Neural progenitor cell (in vitro differentiated cells): Measurements from ENCODE around the gene MVK. TPM values are rescaled to one million over a fixed set of nuclear protein-coding genes. Genes with fewer than 3 reads are reported as not detected.

Source experiments
- DNase-seq: peaks from one replicate; pipeline ENCODE4 v3.0.0-alpha.2; 2016; ENCODE audit warnings: low spot score
- H2AFZ ChIP-seq: fragments of 200-600 bp; sonication (generic); replicated peaks from 2 replicates; pipeline ENCODE4 v1.6.1; 2016; ENCODE audit warnings: antibody characterized with exemption
- H3F3A ChIP-seq: fragments of 200-600 bp; sonication (generic); 2 replicates; pipeline ENCODE4 v1.6.1; 2016; ENCODE audit warnings: antibody characterized with exemption, low read depth
- H3K27ac ChIP-seq: fragments of 200-600 bp; sonication (generic); 2 replicates; pipeline ENCODE4 v1.5.1; 2016; ENCODE audit warnings: mild to moderate bottlenecking
- H3K27me3 ChIP-seq: fragments of 200-600 bp; sonication (generic); 2 replicates; pipeline ENCODE4 v1.6.1; 2016; ENCODE audit warnings: mild to moderate bottlenecking, moderate library complexity
- H3K36me3 ChIP-seq: fragments of 200-600 bp; sonication (generic); 2 replicates; pipeline ENCODE4 v1.5.1; 2016
- H3K4me1 ChIP-seq: fragments of 200-600 bp; sonication (generic); 2 replicates; pipeline ENCODE4 v1.6.1; 2016; ENCODE audit warnings: mixed run types
- H3K4me2 ChIP-seq: fragments of 200-600 bp; sonication (generic); 2 replicates; pipeline ENCODE4 v1.6.1; 2016
- H3K4me3 ChIP-seq: fragments of 200-600 bp; sonication (generic); 2 replicates; pipeline ENCODE4 v1.5.1; 2016
- H3K79me2 ChIP-seq: fragments of 200-600 bp; sonication (generic); 2 replicates; pipeline ENCODE4 v1.6.1; 2016; ENCODE audit warnings: low read depth
- H3K9ac ChIP-seq: fragments of 200-600 bp; sonication (generic); 2 replicates; pipeline ENCODE4 v1.6.1; 2016
- H3K9me3 ChIP-seq: fragments of 200-600 bp; sonication (generic); 2 replicates; pipeline ENCODE4 v1.5.1; 2016; ENCODE audit warnings: low read depth
- H4K20me1 ChIP-seq: fragments of 200-600 bp; sonication (generic); 2 replicates; pipeline ENCODE4 v1.6.1; 2016; ENCODE audit warnings: low read depth
- H3K27ac Mint-ChIP-seq: 3 replicates; pipeline ENCODE4 v1.8.0; 2021; ENCODE audit warnings: mixed read lengths
- H3K27me3 Mint-ChIP-seq: 2 replicates; pipeline ENCODE4 v1.8.0; 2022; ENCODE audit warnings: low read depth, mild to moderate bottlenecking, inconsistent platforms, moderate library complexity, mixed read lengths; ENCODE audit not compliant: insufficient read depth
- H3K36me3 Mint-ChIP-seq: 3 replicates; pipeline ENCODE4 v1.8.0; 2021; ENCODE audit warnings: mixed read lengths
- H3K4me1 Mint-ChIP-seq: 3 replicates; pipeline ENCODE4 v1.8.0; 2021; ENCODE audit warnings: mixed read lengths
- H3K4me3 Mint-ChIP-seq: 3 replicates; pipeline ENCODE4 v1.8.0; 2021; ENCODE audit warnings: mild to moderate bottlenecking, moderate library complexity, mixed read lengths
- H3K9me3 Mint-ChIP-seq: 3 replicates; pipeline ENCODE4 v1.8.0; 2020; ENCODE audit warnings: mixed read lengths
- CTCF ChIP-seq: fragments of 200-600 bp; sonication (generic); IDR thresholded peaks from 2 replicates; pipeline ENCODE4 v1.5.1; 2017; ENCODE audit warnings: antibody characterized with exemption, mild to moderate bottlenecking
- EZH2 ChIP-seq: fragments of 200-600 bp; sonication (generic); IDR thresholded peaks from 2 replicates; pipeline ENCODE4 v1.6.1; 2017; ENCODE audit warnings: antibody characterized with exemption, mild to moderate bottlenecking, moderate library complexity
- EZH2phosphoT487 ChIP-seq: fragments of 200-600 bp; sonication (generic); IDR thresholded peaks from 2 replicates; pipeline ENCODE4 v1.6.1; 2017; ENCODE audit warnings: antibody characterized with exemption
- total RNA-seq: library from RNA; depleted of rRNA; stranded (reverse); fragments of >200 nt; gene quantifications from 2 replicates; pipeline ENCODE4 v1.2.3, GENCODE V29; 2015; ENCODE audit warnings: low replicate concordance

MVK gene
- total RNA-seq, 1 donor from 2014 or later = 8.3 TPM

DNA sequence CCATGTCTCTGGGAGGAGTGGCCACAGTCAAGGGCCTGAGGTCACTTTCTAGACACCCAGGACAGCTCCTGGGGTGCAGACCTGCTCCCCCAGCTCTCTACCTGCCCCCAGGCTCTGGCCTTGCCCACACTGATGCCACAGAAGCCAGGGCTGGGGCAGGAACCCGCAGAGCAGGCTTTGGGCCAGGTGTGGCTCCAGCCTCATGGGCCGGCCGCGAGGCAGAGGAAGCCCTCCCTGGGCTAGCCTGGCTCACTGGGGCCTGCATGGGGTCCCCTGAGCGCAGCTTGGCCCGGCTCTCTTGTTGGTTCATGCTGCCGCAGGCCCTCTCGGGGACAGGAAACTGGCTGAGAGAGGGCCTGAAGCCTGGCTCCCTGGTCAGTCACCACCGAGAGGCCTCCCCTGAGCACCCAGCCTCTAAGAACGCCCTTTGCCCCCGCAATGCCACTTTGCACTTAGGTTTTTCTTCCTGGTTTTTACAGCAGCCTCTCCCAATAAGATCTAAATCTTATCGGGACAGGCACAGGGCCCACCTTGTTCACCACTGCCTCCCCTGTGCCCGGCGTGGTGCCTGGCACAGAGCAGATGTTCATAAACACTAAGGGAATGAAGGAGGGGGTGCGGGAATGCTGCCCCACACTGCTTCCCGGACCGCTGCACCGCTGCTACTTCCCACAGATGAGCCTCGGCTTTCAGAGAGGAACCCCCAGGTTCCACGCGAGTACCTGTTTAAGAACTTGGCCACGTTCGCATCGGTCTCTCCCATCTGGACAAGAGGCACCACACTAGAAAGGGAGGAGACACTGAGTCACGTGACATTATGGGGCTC, 15.0 kb upstream of the MVK start:
- Histone ChIP-seq H3K27ac (no peak overlapping the region), H3K9ac (no peak overlapping the region), H3K9me3 (no peaks in the 10 kb centered on the region), H3K27me3 (no peaks in the 10 kb centered on the region), H3F3A (no peaks in the 10 kb centered on the region), H3K4me2 (no peak overlapping the region), H3K4me3 (no peak overlapping the region), H3K36me3 (no peaks in the 10 kb centered on the region), H3K4me1 (no peaks in the 10 kb centered on the region), H4K20me1 (no peaks in the 10 kb centered on the region), H2AFZ (no peak overlapping the region), H3K79me2 (no peaks in the 10 kb centered on the region)
- Mint-ChIP-seq H3K27ac (peak overlapping the region; percentile 94), H3K36me3 (peaks cover 17% of the 10 kb centered on the region), H3K4me1 (peaks cover 26% of the 10 kb centered on the region), H3K4me3 (no peak overlapping the region), H3K9me3 (no peaks in the 10 kb centered on the region), H3K27me3 (peaks cover 10% of the 10 kb centered on the region)
- no peak for TF ChIP-seq CTCF
- no peak for TF ChIP-seq EZH2
- no peak for TF ChIP-seq EZH2phosphoT487
- DNase-seq = no peak

DNA sequence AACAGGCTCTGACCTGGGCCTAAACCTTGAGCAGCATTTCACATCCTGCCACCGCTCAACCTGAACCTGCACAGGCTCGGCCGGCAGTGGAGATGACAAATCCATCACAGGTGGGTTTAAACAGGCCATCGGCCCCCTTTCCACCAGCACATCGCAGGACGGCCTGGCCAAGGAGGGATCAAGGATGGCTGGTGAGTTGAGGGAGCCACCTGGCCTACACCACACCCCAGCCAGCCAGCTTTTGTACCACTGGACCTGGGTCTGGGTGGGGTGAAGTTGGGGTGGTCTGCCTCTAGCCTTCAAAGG, 14.4 kb upstream of the MVK start:
- Histone ChIP-seq H3K9me3 (no peaks in the 10 kb centered on the region), H3K79me2 (no peaks in the 10 kb centered on the region), H3K9ac (no peak overlapping the region), H3K4me3 (no peak overlapping the region), H4K20me1 (no peaks in the 10 kb centered on the region), H3K27me3 (no peaks in the 10 kb centered on the region), H3K27ac (no peak overlapping the region), H3K4me2 (no peak overlapping the region), H2AFZ (no peak overlapping the region), H3F3A (no peaks in the 10 kb centered on the region), H3K36me3 (no peaks in the 10 kb centered on the region), H3K4me1 (no peaks in the 10 kb centered on the region)
- H3K9me3 Mint-ChIP-seq = no peaks in the 10 kb centered on the region
- TF ChIP-seq EZH2phosphoT487 (no peak), EZH2 (no peak), CTCF (no peak)
- H3K27me3 Mint-ChIP-seq = peaks cover 10% of the 10 kb centered on the region
- H3K4me3 Mint-ChIP-seq = no peak overlapping the region
- DNase-seq = no peak
- H3K4me1 Mint-ChIP-seq = peaks cover 20% of the 10 kb centered on the region
- peaks cover 17% of the 10 kb centered on the region for H3K36me3 Mint-ChIP-seq
- no peak overlapping the region for H3K27ac Mint-ChIP-seq

DNA sequence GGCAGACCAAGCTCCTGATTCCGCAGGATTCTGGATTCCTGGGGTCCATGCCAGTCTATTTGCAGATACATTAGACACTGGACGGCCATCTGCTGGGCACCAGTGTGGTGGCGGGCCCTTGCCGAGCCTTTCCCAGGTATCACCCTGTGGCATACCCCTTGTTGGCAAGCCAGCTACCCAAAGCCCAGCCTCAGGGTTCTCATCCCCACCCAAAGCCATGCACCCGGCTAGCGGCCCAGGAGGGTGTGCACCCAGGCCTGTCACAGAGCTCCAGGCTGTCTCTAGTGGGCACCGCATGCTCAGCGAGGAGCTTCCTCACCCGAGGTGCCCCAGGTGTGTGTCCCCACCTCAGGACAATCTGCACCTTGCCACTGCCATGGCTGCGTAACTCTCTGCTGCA, 14.0 kb upstream of the MVK start:
- Histone ChIP-seq H3K4me2 (no peak overlapping the region), H4K20me1 (no peaks in the 10 kb centered on the region), H3K4me3 (no peak overlapping the region), H3K4me1 (no peaks in the 10 kb centered on the region), H3K9ac (no peak overlapping the region), H3F3A (no peaks in the 10 kb centered on the region), H3K79me2 (no peaks in the 10 kb centered on the region), H3K27ac (no peak overlapping the region), H3K36me3 (no peaks in the 10 kb centered on the region), H3K27me3 (no peaks in the 10 kb centered on the region), H2AFZ (no peak overlapping the region), H3K9me3 (no peaks in the 10 kb centered on the region)
- Mint-ChIP-seq H3K4me1 (peaks cover 19% of the 10 kb centered on the region), H3K27ac (no peak overlapping the region), H3K4me3 (no peak overlapping the region), H3K27me3 (peaks cover 10% of the 10 kb centered on the region), H3K9me3 (no peaks in the 10 kb centered on the region), H3K36me3 (peaks cover 17% of the 10 kb centered on the region)
- no peak for TF ChIP-seq EZH2phosphoT487
- TF ChIP-seq EZH2 = no peak
- TF ChIP-seq CTCF = no peak
- DNase-seq = no peak
